GM23338 (cell line): Measurements from ENCODE around the gene MUC13. TPM values are rescaled to one million over a fixed set of nuclear protein-coding genes. Genes with fewer than 3 reads are reported as not detected.

Experiments used
- CREB1 ChIP-seq: fragments of 250-450 bp; sonication (Bioruptor Pico); IDR thresholded peaks from 2 replicates; pipeline ENCODE4 v1.5.0; 2020; ENCODE audit warnings: low read depth, mild to moderate bottlenecking, moderate library complexity
- NANOG ChIP-seq: IDR thresholded peaks from 2 replicates; pipeline ENCODE4 v1.6.1; 2016; ENCODE audit warnings: antibody characterized with exemption, borderline replicate concordance
- POLR2AphosphoS5 ChIP-seq: IDR thresholded peaks from 2 replicates; pipeline ENCODE4 v1.6.1; 2016; ENCODE audit warnings: antibody characterized with exemption, low read depth
- STAT1 ChIP-seq: IDR thresholded peaks from one replicate; pipeline ENCODE4 v1.6.1; 2016; ENCODE audit warnings: antibody characterized with exemption; ENCODE audit not compliant: unreplicated experiment
- ZNF331 ChIP-seq: fragments of 250-450 bp; sonication (Bioruptor Pico); IDR thresholded peaks from 2 replicates; pipeline ENCODE4 v1.5.0; 2020; ENCODE audit warnings: low read depth, mild to moderate bottlenecking, moderate library complexity
- polyA plus RNA-seq: library from polyadenylated mRNA; unstranded; fragments of >200 nt; fragmentation: Nextera tagmentation; extraction: Ambion mirVana; gene quantifications from 2 replicates; pipeline ENCODE4 v1.2.1, GENCODE V29; 2016
- total RNA-seq: library from RNA; depleted of rRNA; stranded (reverse); fragments of >200 nt; shearing (Covaris generic); gene quantifications from 2 replicates; pipeline ENCODE4 v1.2.3, GENCODE V29; 2014
- TF ChIP-seq, protein P1 (sequence below): fragments of 250-450 bp; sonication (Bioruptor Pico); IDR thresholded peaks from 2 replicates; pipeline ENCODE4 v1.5.0; 2020; ENCODE audit warnings: mild to moderate bottlenecking, moderate library complexity
- TF ChIP-seq, protein P2 (sequence below): IDR thresholded peaks from 2 replicates; pipeline ENCODE4 v1.6.1; 2016; ENCODE audit warnings: antibody characterized with exemption
- TF ChIP-seq, protein P3 (sequence below): IDR thresholded peaks from one replicate; pipeline ENCODE4 v1.6.1; 2018; ENCODE audit warnings: antibody characterized with exemption; ENCODE audit not compliant: unreplicated experiment

MUC13 gene
- total and polyA plus RNA-seq, 2 experiments from 2014 or later: not detected

DNA sequence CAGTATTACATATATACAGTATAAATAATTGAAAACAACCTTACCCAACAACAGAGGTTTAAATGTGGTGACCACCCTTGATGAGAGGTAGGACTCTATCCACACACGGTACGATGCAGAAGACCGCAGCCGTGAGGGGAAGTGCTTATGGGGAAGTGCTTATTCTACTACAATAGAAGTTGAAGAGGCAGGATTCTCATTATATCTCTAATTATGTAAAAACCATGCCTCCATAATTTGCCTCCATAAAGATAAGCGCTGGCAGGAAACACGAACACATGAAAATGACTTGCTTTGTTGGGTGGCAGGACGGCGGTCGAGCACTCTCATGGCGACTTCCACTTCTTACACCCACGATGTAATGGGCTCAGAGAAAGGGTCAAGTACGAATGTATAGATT is 7.2 kb upstream of the MUC13 start (continued):
- TF ChIP-seq, protein P1, sequence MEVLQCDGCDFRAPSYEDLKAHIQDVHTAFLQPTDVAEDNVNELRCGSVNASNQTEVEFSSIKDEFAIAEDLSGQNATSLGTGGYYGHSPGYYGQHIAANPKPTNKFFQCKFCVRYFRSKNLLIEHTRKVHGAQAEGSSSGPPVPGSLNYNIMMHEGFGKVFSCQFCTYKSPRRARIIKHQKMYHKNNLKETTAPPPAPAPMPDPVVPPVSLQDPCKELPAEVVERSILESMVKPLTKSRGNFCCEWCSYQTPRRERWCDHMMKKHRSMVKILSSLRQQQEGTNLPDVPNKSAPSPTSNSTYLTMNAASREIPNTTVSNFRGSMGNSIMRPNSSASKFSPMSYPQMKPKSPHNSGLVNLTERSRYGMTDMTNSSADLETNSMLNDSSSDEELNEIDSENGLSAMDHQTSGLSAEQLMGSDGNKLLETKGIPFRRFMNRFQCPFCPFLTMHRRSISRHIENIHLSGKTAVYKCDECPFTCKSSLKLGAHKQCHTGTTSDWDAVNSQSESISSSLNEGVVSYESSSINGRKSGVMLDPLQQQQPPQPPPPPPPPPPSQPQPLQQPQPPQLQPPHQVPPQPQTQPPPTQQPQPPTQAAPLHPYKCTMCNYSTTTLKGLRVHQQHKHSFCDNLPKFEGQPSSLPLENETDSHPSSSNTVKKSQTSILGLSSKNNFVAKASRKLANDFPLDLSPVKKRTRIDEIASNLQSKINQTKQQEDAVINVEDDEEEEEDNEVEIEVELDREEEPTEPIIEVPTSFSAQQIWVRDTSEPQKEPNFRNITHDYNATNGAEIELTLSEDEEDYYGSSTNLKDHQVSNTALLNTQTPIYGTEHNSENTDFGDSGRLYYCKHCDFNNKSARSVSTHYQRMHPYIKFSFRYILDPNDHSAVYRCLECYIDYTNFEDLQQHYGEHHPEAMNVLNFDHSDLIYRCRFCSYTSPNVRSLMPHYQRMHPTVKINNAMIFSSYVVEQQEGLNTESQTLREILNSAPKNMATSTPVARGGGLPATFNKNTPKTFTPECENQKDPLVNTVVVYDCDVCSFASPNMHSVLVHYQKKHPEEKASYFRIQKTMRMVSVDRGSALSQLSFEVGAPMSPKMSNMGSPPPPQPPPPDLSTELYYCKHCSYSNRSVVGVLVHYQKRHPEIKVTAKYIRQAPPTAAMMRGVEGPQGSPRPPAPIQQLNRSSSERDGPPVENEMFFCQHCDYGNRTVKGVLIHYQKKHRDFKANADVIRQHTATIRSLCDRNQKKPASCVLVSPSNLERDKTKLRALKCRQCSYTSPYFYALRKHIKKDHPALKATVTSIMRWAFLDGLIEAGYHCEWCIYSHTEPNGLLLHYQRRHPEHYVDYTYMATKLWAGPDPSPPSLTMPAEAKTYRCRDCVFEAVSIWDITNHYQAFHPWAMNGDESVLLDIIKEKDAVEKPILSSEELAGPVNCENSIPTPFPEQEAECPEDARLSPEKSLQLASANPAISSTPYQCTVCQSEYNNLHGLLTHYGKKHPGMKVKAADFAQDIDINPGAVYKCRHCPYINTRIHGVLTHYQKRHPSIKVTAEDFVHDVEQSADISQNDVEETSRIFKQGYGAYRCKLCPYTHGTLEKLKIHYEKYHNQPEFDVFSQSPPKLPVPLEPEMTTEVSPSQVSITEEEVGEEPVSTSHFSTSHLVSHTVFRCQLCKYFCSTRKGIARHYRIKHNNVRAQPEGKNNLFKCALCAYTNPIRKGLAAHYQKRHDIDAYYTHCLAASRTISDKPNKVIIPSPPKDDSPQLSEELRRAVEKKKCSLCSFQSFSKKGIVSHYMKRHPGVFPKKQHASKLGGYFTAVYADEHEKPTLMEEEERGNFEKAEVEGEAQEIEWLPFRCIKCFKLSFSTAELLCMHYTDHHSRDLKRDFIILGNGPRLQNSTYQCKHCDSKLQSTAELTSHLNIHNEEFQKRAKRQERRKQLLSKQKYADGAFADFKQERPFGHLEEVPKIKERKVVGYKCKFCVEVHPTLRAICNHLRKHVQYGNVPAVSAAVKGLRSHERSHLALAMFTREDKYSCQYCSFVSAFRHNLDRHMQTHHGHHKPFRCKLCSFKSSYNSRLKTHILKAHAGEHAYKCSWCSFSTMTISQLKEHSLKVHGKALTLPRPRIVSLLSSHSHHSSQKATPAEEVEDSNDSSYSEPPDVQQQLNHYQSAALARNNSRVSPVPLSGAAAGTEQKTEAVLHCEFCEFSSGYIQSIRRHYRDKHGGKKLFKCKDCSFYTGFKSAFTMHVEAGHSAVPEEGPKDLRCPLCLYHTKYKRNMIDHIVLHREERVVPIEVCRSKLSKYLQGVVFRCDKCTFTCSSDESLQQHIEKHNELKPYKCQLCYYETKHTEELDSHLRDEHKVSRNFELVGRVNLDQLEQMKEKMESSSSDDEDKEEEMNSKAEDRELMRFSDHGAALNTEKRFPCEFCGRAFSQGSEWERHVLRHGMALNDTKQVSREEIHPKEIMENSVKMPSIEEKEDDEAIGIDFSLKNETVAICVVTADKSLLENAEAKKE (CRISPR knock-in tag): no peak
- TF ChIP-seq ZNF331 (CRISPR knock-in tag): no peak
- no peak for TF ChIP-seq CREB1
- TF ChIP-seq NANOG: no peak
- TF ChIP-seq, protein P2, sequence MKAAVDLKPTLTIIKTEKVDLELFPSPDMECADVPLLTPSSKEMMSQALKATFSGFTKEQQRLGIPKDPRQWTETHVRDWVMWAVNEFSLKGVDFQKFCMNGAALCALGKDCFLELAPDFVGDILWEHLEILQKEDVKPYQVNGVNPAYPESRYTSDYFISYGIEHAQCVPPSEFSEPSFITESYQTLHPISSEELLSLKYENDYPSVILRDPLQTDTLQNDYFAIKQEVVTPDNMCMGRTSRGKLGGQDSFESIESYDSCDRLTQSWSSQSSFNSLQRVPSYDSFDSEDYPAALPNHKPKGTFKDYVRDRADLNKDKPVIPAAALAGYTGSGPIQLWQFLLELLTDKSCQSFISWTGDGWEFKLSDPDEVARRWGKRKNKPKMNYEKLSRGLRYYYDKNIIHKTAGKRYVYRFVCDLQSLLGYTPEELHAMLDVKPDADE: no peak
- no peak for TF ChIP-seq POLR2AphosphoS5
- TF ChIP-seq, protein P3, sequence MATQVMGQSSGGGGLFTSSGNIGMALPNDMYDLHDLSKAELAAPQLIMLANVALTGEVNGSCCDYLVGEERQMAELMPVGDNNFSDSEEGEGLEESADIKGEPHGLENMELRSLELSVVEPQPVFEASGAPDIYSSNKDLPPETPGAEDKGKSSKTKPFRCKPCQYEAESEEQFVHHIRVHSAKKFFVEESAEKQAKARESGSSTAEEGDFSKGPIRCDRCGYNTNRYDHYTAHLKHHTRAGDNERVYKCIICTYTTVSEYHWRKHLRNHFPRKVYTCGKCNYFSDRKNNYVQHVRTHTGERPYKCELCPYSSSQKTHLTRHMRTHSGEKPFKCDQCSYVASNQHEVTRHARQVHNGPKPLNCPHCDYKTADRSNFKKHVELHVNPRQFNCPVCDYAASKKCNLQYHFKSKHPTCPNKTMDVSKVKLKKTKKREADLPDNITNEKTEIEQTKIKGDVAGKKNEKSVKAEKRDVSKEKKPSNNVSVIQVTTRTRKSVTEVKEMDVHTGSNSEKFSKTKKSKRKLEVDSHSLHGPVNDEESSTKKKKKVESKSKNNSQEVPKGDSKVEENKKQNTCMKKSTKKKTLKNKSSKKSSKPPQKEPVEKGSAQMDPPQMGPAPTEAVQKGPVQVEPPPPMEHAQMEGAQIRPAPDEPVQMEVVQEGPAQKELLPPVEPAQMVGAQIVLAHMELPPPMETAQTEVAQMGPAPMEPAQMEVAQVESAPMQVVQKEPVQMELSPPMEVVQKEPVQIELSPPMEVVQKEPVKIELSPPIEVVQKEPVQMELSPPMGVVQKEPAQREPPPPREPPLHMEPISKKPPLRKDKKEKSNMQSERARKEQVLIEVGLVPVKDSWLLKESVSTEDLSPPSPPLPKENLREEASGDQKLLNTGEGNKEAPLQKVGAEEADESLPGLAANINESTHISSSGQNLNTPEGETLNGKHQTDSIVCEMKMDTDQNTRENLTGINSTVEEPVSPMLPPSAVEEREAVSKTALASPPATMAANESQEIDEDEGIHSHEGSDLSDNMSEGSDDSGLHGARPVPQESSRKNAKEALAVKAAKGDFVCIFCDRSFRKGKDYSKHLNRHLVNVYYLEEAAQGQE: no peak
- TF ChIP-seq STAT1: no peak
